ENCODE measurements around the gene PPIP5K1. TPM values are rescaled to one million over a fixed set of nuclear protein-coding genes. Genes with fewer than 3 reads are reported as not detected.

Gene PPIP5K1
- total and polyA plus RNA-seq, 2 of the 4 experiments (the other 2 are of a cell fraction), result 12.7 to 14.2 TPM

DNA sequence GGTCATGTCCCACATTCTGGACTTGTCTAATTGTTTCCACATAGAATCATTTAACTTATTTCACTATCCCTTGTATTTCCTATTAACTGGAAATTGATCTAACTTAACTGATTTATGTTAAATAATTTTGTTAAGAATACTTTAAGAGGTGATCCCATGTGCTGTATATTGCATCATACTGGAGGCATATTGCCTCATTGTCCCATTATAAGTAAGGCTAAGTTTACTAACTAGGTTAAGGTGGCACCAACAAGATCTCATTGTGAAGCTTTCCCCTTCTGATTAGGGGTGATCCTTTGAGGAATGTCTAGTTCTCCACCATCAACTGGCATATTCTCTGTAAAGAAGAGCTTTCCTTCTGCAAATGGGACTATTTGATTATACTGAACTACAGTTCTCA is 48.2 kb downstream of the PPIP5K1 start:
- Histone ChIP-seq H3K27me3 (ENCODE audit: control insufficient read depth, insufficient read depth, low read length) (no peaks in the 10 kb centered on the region), H2AK9ac (replicated peaks; ENCODE audit: low read depth, low read length, poor library complexity) (no peak overlapping the region), H4K8ac (ENCODE audit: low read depth in 2 of 2, low read length in 2 of 2) (no peak overlapping the region), H3K9me1 (ENCODE audit: insufficient read depth, low read length) (no peaks in the 10 kb centered on the region), H4K91ac (ENCODE audit: insufficient read depth, low read depth, low read length) (no peak overlapping the region), H3K4me1 (ENCODE audit: control insufficient read depth, insufficient read depth, low read length) (no peaks in the 10 kb centered on the region), H2BK120ac (ENCODE audit: low read depth, low read length) (no peak overlapping the region), H3K14ac (replicated peaks; ENCODE audit: low read depth, low read length) (no peak overlapping the region), H3K9ac (ENCODE audit: low read depth, low read length) (no peak overlapping the region), H3K23ac (ENCODE audit: low read depth, low read length) (no peak overlapping the region), H2AK5ac (ENCODE audit: low read depth, low read length) (no peak overlapping the region), H3K4ac (ENCODE audit: low read depth, low read length) (no peak overlapping the region), H3K9me3 (ENCODE audit: control insufficient read depth, insufficient read depth, low read length) (no peaks in the 10 kb centered on the region; the same call in 1 of the 2 replicates), H4K20me1 (ENCODE audit: insufficient read depth, low read length) (no peaks in the 10 kb centered on the region), H4K5ac (ENCODE audit: low read depth, low read length) (no peak overlapping the region), H3K4me3 (ENCODE audit: insufficient read depth, low read depth, low read length) (no peak overlapping the region), H3K56ac (ENCODE audit: extremely low read depth, insufficient read depth, low read length) (no peak overlapping the region), H2AFZ (replicated peaks; ENCODE audit: low read length, poor library complexity) (no peak overlapping the region), H3K27ac (ENCODE audit: insufficient read depth, low read length) (no peak overlapping the region), H2BK20ac (ENCODE audit: low read depth, low read length) (0 out of 2 replicates have a peak overlapping the region, but pooled peaks have one; percentile 52), H2BK5ac (ENCODE audit: low read depth, low read length, poor library complexity, severe bottlenecking) (no peak overlapping the region), H3K36me3 (ENCODE audit: control insufficient read depth, insufficient read depth, low read length) (no peaks in the 10 kb centered on the region), H3K79me1 (ENCODE audit: low read depth in 1 of 2, low read length in 2 of 2) (no peaks in the 10 kb centered on the region), H3K18ac (ENCODE audit: low read depth, low read length) (no peak overlapping the region), H2BK15ac (ENCODE audit: low read depth, low read length) (no peak overlapping the region), H3K4me2 (ENCODE audit: low read depth, low read length) (no peak overlapping the region)
- peak; percentile 30 for DNase-seq
- in situ Hi-C loops (cut with MboI; ENCODE audit: low sequenced_read_pairs), result no loop called here
- no TSS peak for BruUV-seq (replicated peaks)
- peak; percentile 98 for TF ChIP-seq CEBPB (IDR thresholded peaks at IDR 0.05; ENCODE audit: low read depth, low read length)
- TF ChIP-seq RAD21 (IDR thresholded peaks at IDR 0.05; ENCODE audit: low read length), result no peak
- dilution Hi-C loops (cut with HindIII; ENCODE audit: low sequenced_read_pairs, unreplicated experiment), result no loop called here
- intact Hi-C loops (cut with micrococcal nuclease), result no loop called here
- ChIA-PET CTCF (no interaction called here), POLR2A (ENCODE audit: unreplicated experiment) (no interaction called here)
- no peak for ATAC-seq (ENCODE audit: low read depth)
